ENCODE results near the gene TUBB4B.

TUBB4B gene

GRCh38 chr9:137240841-137241489 lies at the start of gene TUBB4B:
TSS of gene TUBB4B (plus strand) at chr9:137241287. CDS start at chr9:137241361, 74 bp downstream.
- DNase-seq (ENCODE audit: low spot score), result peak; percentile 96

GRCh38 chr9:137191691-137192447 lies 49.2 kb upstream of the TUBB4B start:
- DNase-seq (ENCODE audit: low spot score), result no peak

- DNase-seq (ENCODE audit: low spot score), result no peak
These were observed 48.7 kb upstream of the TUBB4B start for GRCh38 chr9:137192448-137192780.

- no peak for DNase-seq (ENCODE audit: low spot score)
These were observed 48.2 kb upstream of the TUBB4B start for GRCh38 chr9:137192859-137193258.

- DNase-seq (ENCODE audit: low spot score), result no peak
These were observed 47.3 kb upstream of the TUBB4B start for GRCh38 chr9:137193771-137194170.

- DNase-seq (ENCODE audit: low spot score), result no peak
These were observed 46.7 kb upstream of the TUBB4B start for GRCh38 chr9:137194388-137194787.

- DNase-seq (ENCODE audit: low spot score), result no peak
These were observed 46.2 kb upstream of the TUBB4B start for GRCh38 chr9:137194909-137195308.

- no peak for DNase-seq (ENCODE audit: low spot score)
These were observed 45.4 kb upstream of the TUBB4B start for GRCh38 chr9:137195525-137196220.

GRCh38 chr9:137198051-137198901 lies 42.8 kb upstream of the TUBB4B start:
- no peak for DNase-seq (ENCODE audit: low spot score)

GRCh38 chr9:137198902-137199283 lies 42.2 kb upstream of the TUBB4B start:
- no peak for DNase-seq (ENCODE audit: low spot score)

GRCh38 chr9:137199411-137200121 lies 41.5 kb upstream of the TUBB4B start:
- no peak for DNase-seq (ENCODE audit: low spot score)

- DNase-seq (ENCODE audit: low spot score), result peak; percentile 100
These were observed 40.5 kb upstream of the TUBB4B start, which contains the start of gene TPRN for GRCh38 chr9:137200311-137201204. TSS of gene TPRN (minus strand) at chr9:137200741. CDS start at chr9:137200711, 30 bp downstream.

GRCh38 chr9:137201205-137201868 lies 39.8 kb upstream of the TUBB4B start:
- DNase-seq (ENCODE audit: low spot score), result no peak

- no peak for DNase-seq (ENCODE audit: low spot score)
These were observed 38.1 kb upstream of the TUBB4B start for GRCh38 chr9:137202966-137203365.

GRCh38 chr9:137204731-137205125 lies 36.4 kb upstream of the TUBB4B start:
- DNase-seq (ENCODE audit: low spot score), result no peak

GRCh38 chr9:137205126-137206069 lies 35.7 kb upstream of the TUBB4B start, which contains the start of the genes NDOR1 and TMEM203:
TSS of gene NDOR1 (plus strand) at chr9:137205700. CDS start at chr9:137205778, 78 bp downstream.
TSS of gene TMEM203 (minus strand) at chr9:137205648. CDS start at chr9:137205414, 234 bp downstream.
- peak; percentile 99 for DNase-seq (ENCODE audit: low spot score)

- no peak for DNase-seq (ENCODE audit: low spot score)
These were observed 34.5 kb upstream of the TUBB4B start for GRCh38 chr9:137206602-137207001.

GRCh38 chr9:137211532-137211931 lies 29.6 kb upstream of the TUBB4B start:
- DNase-seq (ENCODE audit: low spot score), result no peak
